HEK293 (cell line): ENCODE results near the gene MOV10L1.

Source experiments
- OVOL3 ChIP-seq: fragments of 450-650 bp; formaldehyde crosslinking; IDR thresholded peaks from 2 replicates; pipeline ENCODE4 v1.5.1; 2016; ENCODE audit warnings: missing biosample characterization, missing genetic modification characterization
- REST ChIP-seq: fragments of 450-650 bp; formaldehyde crosslinking; IDR thresholded peaks from 2 replicates; pipeline ENCODE4 v1.5.1; 2016; ENCODE audit warnings: missing biosample characterization, missing genetic modification characterization
- TRIM28 ChIP-seq: IDR thresholded peaks from 2 replicates; pipeline ENCODE4 v1.6.1; 2011; ENCODE audit warnings: low read length, control low read depth, borderline replicate concordance
- ZNF24 ChIP-seq: fragments of 450-650 bp; formaldehyde crosslinking; IDR thresholded peaks from 2 replicates; pipeline ENCODE4 v1.5.1; 2016; ENCODE audit warnings: missing biosample characterization, missing genetic modification characterization
- ZNF549 ChIP-seq: fragments of 450-650 bp; IDR thresholded peaks from 2 replicates; pipeline ENCODE4 v1.5.1; 2018; ENCODE audit warnings: missing biosample characterization, missing genetic modification characterization, mild to moderate bottlenecking, inconsistent platforms, moderate library complexity
- TF ChIP-seq, protein P1 (sequence below): sonication (generic); formaldehyde crosslinking; IDR thresholded peaks from 2 replicates; pipeline ENCODE4 v1.8.1; 2022; ENCODE audit warnings: mild to moderate bottlenecking, moderate library complexity, missing genetic modification reagents
- TF ChIP-seq, protein P2 (sequence below): fragments of 450-650 bp; formaldehyde crosslinking; IDR thresholded peaks from 2 replicates; pipeline ENCODE4 v1.5.1; 2016; ENCODE audit warnings: missing biosample characterization, missing genetic modification characterization
- TF ChIP-seq, protein P3 (sequence below): fragments of 450-650 bp; formaldehyde crosslinking; conservative IDR thresholded peaks from 2 replicates; pipeline ENCODE4 v1.5.1; 2016; ENCODE audit warnings: low read depth, missing biosample characterization, missing genetic modification characterization
- TF ChIP-seq, protein P4 (sequence below): fragments of 450-650 bp; formaldehyde crosslinking; IDR thresholded peaks from 2 replicates; pipeline ENCODE4 v1.5.1; 2017; ENCODE audit warnings: missing biosample characterization, missing genetic modification characterization
- TF ChIP-seq, protein P5 (sequence below): fragments of 450-650 bp; formaldehyde crosslinking; IDR thresholded peaks from 2 replicates; pipeline ENCODE4 v1.5.1; 2016; ENCODE audit warnings: missing biosample characterization, missing genetic modification characterization, low read depth
- TF ChIP-seq, protein P6 (sequence below): fragments of 450-650 bp; formaldehyde crosslinking; IDR thresholded peaks from 2 replicates; pipeline ENCODE4 v1.5.1; 2016; ENCODE audit warnings: missing biosample characterization, missing genetic modification characterization
- TF ChIP-seq, protein P7 (sequence below): fragments of 450-650 bp; formaldehyde crosslinking; IDR thresholded peaks from 2 replicates; pipeline ENCODE4 v1.5.1; 2016; ENCODE audit warnings: missing biosample characterization, missing genetic modification characterization

DNA sequence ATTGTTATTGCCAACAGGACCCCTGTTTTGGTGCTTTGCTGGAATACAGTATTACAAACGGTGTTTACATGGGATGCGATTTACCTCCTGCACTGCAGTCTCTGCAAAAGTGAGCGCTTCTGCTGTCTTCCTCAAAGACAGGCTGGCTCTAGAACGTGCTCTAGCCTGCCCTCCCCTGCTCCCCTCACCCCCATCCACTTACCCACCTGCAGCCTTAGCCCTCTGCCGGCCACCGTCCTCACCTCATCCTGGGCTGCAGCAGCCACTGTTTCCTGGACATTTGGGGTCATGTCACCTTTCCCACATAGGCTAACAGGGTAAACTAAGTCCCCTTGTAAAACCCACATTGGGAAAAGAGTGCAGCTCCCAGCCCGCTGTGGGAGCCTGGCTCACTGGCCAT is 71.1 kb downstream of the MOV10L1 start:
- TF ChIP-seq, protein P1, sequence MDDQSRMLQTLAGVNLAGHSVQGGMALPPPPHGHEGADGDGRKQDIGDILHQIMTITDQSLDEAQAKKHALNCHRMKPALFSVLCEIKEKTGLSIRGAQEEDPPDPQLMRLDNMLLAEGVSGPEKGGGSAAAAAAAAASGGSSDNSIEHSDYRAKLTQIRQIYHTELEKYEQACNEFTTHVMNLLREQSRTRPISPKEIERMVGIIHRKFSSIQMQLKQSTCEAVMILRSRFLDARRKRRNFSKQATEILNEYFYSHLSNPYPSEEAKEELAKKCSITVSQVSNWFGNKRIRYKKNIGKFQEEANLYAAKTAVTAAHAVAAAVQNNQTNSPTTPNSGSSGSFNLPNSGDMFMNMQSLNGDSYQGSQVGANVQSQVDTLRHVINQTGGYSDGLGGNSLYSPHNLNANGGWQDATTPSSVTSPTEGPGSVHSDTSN (CRISPR knock-in tag), result no peak
- TF ChIP-seq TRIM28 (no peak), ZNF549 (tag by site-specific recombination) (no peak), ZNF24 (tag by site-specific recombination) (no peak), REST (tag by site-specific recombination) (no peak), OVOL3 (no peak)
- TF ChIP-seq, protein P2, sequence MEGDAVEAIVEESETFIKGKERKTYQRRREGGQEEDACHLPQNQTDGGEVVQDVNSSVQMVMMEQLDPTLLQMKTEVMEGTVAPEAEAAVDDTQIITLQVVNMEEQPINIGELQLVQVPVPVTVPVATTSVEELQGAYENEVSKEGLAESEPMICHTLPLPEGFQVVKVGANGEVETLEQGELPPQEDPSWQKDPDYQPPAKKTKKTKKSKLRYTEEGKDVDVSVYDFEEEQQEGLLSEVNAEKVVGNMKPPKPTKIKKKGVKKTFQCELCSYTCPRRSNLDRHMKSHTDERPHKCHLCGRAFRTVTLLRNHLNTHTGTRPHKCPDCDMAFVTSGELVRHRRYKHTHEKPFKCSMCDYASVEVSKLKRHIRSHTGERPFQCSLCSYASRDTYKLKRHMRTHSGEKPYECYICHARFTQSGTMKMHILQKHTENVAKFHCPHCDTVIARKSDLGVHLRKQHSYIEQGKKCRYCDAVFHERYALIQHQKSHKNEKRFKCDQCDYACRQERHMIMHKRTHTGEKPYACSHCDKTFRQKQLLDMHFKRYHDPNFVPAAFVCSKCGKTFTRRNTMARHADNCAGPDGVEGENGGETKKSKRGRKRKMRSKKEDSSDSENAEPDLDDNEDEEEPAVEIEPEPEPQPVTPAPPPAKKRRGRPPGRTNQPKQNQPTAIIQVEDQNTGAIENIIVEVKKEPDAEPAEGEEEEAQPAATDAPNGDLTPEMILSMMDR, result no peak
- TF ChIP-seq, protein P3, sequence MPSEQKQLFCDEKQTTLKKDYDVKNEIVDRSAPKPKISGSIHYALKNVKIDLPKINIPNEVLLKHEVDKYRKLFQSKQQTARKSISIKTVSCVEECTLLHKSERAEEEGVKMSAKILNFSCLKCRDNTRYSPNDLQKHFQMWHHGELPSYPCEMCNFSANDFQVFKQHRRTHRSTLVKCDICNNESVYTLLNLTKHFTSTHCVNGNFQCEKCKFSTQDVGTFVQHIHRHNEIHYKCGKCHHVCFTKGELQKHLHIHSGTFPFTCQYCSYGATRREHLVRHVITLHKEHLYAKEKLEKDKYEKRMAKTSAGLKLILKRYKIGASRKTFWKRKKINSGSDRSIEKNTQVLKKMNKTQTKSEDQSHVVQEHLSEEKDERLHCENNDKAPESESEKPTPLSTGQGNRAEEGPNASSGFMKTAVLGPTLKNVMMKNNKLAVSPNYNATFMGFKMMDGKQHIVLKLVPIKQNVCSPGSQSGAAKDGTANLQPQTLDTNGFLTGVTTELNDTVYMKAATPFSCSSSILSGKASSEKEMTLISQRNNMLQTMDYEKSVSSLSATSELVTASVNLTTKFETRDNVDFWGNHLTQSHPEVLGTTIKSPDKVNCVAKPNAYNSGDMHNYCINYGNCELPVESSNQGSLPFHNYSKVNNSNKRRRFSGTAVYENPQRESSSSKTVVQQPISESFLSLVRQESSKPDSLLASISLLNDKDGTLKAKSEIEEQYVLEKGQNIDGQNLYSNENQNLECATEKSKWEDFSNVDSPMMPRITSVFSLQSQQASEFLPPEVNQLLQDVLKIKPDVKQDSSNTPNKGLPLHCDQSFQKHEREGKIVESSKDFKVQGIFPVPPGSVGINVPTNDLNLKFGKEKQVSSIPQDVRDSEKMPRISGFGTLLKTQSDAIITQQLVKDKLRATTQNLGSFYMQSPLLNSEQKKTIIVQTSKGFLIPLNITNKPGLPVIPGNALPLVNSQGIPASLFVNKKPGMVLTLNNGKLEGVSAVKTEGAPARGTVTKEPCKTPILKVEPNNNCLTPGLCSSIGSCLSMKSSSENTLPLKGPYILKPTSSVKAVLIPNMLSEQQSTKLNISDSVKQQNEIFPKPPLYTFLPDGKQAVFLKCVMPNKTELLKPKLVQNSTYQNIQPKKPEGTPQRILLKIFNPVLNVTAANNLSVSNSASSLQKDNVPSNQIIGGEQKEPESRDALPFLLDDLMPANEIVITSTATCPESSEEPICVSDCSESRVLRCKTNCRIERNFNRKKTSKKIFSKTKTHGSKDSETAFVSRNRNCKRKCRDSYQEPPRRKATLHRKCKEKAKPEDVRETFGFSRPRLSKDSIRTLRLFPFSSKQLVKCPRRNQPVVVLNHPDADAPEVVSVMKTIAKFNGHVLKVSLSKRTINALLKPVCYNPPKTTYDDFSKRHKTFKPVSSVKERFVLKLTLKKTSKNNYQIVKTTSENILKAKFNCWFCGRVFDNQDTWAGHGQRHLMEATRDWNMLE (tag by site-specific recombination), result no peak
- TF ChIP-seq, protein P4, sequence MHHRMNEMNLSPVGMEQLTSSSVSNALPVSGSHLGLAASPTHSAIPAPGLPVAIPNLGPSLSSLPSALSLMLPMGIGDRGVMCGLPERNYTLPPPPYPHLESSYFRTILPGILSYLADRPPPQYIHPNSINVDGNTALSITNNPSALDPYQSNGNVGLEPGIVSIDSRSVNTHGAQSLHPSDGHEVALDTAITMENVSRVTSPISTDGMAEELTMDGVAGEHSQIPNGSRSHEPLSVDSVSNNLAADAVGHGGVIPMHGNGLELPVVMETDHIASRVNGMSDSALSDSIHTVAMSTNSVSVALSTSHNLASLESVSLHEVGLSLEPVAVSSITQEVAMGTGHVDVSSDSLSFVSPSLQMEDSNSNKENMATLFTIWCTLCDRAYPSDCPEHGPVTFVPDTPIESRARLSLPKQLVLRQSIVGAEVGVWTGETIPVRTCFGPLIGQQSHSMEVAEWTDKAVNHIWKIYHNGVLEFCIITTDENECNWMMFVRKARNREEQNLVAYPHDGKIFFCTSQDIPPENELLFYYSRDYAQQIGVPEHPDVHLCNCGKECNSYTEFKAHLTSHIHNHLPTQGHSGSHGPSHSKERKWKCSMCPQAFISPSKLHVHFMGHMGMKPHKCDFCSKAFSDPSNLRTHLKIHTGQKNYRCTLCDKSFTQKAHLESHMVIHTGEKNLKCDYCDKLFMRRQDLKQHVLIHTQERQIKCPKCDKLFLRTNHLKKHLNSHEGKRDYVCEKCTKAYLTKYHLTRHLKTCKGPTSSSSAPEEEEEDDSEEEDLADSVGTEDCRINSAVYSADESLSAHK, result no peak
- TF ChIP-seq, protein P5, sequence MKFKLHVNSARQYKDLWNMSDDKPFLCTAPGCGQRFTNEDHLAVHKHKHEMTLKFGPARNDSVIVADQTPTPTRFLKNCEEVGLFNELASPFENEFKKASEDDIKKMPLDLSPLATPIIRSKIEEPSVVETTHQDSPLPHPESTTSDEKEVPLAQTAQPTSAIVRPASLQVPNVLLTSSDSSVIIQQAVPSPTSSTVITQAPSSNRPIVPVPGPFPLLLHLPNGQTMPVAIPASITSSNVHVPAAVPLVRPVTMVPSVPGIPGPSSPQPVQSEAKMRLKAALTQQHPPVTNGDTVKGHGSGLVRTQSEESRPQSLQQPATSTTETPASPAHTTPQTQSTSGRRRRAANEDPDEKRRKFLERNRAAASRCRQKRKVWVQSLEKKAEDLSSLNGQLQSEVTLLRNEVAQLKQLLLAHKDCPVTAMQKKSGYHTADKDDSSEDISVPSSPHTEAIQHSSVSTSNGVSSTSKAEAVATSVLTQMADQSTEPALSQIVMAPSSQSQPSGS (tag by site-specific recombination), result no peak
- TF ChIP-seq, protein P6, sequence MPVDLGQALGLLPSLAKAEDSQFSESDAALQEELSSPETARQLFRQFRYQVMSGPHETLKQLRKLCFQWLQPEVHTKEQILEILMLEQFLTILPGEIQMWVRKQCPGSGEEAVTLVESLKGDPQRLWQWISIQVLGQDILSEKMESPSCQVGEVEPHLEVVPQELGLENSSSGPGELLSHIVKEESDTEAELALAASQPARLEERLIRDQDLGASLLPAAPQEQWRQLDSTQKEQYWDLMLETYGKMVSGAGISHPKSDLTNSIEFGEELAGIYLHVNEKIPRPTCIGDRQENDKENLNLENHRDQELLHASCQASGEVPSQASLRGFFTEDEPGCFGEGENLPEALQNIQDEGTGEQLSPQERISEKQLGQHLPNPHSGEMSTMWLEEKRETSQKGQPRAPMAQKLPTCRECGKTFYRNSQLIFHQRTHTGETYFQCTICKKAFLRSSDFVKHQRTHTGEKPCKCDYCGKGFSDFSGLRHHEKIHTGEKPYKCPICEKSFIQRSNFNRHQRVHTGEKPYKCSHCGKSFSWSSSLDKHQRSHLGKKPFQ (tag by site-specific recombination), result no peak
- TF ChIP-seq, protein P7, sequence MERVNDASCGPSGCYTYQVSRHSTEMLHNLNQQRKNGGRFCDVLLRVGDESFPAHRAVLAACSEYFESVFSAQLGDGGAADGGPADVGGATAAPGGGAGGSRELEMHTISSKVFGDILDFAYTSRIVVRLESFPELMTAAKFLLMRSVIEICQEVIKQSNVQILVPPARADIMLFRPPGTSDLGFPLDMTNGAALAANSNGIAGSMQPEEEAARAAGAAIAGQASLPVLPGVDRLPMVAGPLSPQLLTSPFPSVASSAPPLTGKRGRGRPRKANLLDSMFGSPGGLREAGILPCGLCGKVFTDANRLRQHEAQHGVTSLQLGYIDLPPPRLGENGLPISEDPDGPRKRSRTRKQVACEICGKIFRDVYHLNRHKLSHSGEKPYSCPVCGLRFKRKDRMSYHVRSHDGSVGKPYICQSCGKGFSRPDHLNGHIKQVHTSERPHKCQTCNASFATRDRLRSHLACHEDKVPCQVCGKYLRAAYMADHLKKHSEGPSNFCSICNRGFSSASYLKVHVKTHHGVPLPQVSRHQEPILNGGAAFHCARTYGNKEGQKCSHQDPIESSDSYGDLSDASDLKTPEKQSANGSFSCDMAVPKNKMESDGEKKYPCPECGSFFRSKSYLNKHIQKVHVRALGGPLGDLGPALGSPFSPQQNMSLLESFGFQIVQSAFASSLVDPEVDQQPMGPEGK (tag by site-specific recombination), result no peak
